Kidney epithelial cell (primary cell): ENCODE data around the gene B4GALNT3. TPM values are rescaled to one million over a fixed set of nuclear protein-coding genes. Genes with fewer than 3 reads are reported as not detected.

Experiments used
- DNase-seq: peaks from one replicate; pipeline ENCODE4 v3.0.0-alpha.2; 2010; ENCODE audit warnings: low read depth
- H3K27me3 ChIP-seq: 2 replicates; pipeline ENCODE4 v1.6.0; 2011; ENCODE audit warnings: low read length; ENCODE audit not compliant: control insufficient read depth, insufficient read depth
- H3K36me3 ChIP-seq: 2 replicates; pipeline ENCODE4 v1.5.1; 2011; ENCODE audit warnings: low read length; ENCODE audit not compliant: control insufficient read depth, insufficient read depth
- H3K4me3 ChIP-seq: 2 replicates; pipeline ENCODE4 v1.5.1; 2011; ENCODE audit warnings: low read depth, mild to moderate bottlenecking, control low read depth, low read length
- total RNA-seq: library from RNA; depleted of rRNA; stranded (reverse); fragments of >200 nt; gene quantifications from 2 replicates; pipeline ENCODE4 v1.2.3, GENCODE V29; 2015
- TF ChIP-seq, protein P1 (sequence below): IDR thresholded peaks from 2 replicates; pipeline ENCODE4 v1.5.1; 2011; ENCODE audit warnings: mild to moderate bottlenecking, moderate library complexity, low read length, control low read depth, inconsistent platforms; ENCODE audit not compliant: insufficient read depth, poor library complexity, severe bottlenecking

B4GALNT3 gene
- total RNA-seq, 1 donor from 2014 or later: 6.8 TPM

DNA sequence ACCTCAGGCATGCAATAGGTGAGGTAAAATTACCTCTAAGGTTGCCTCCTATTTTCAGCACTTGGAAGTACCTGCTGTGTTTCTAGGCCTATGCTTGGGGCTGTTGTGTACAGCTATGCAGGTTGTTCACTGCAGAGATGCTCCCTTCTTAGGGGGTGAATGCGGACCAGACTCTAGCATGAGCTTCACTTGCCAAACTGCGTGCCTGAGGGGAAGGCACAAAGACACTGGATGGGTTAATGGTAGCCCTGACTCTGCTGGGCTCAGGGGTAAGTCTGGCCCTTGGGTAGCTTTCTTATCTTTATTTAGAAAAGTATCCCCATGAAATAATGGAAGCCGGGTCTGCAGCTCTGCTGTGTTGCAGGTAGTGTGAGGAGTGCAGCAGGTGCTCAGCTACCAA is 35.7 kb downstream of the B4GALNT3 start:
- no peaks in the 10 kb centered on the region for H3K27me3 ChIP-seq
- DNase-seq: no peak
- TF ChIP-seq, protein P1, sequence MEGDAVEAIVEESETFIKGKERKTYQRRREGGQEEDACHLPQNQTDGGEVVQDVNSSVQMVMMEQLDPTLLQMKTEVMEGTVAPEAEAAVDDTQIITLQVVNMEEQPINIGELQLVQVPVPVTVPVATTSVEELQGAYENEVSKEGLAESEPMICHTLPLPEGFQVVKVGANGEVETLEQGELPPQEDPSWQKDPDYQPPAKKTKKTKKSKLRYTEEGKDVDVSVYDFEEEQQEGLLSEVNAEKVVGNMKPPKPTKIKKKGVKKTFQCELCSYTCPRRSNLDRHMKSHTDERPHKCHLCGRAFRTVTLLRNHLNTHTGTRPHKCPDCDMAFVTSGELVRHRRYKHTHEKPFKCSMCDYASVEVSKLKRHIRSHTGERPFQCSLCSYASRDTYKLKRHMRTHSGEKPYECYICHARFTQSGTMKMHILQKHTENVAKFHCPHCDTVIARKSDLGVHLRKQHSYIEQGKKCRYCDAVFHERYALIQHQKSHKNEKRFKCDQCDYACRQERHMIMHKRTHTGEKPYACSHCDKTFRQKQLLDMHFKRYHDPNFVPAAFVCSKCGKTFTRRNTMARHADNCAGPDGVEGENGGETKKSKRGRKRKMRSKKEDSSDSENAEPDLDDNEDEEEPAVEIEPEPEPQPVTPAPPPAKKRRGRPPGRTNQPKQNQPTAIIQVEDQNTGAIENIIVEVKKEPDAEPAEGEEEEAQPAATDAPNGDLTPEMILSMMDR: no peak

DNA sequence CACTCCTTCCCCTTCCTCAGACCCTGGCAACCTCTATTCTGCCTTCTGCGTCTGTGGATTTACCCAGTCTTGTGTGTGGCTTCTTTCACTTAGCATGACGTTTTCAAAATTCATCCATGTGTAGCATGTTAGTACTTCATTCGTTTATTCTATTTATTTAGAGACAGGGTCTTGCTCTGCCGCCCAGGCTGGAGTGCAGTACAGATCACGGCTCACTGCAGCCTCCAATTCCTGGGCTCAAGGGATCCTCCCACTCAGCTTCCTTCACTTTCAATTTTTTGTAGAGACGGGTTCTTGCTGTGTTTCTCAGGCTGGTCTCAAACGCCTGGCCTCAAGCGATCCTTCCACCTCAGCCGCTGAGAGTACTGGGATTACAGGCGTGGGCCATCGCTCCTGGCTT is 37.0 kb downstream of the B4GALNT3 start:
- no peaks in the 10 kb centered on the region for H3K27me3 ChIP-seq
- H3K4me3 ChIP-seq: no peak overlapping the region
- no peak for DNase-seq
- H3K36me3 ChIP-seq: no peaks in the 10 kb centered on the region
- TF ChIP-seq, protein P1: no peak

More for the DNA sequence above, 35.7 kb downstream of the B4GALNT3 start:
- Histone ChIP-seq H3K36me3 (no peaks in the 10 kb centered on the region), H3K4me3 (no peak overlapping the region)

DNA sequence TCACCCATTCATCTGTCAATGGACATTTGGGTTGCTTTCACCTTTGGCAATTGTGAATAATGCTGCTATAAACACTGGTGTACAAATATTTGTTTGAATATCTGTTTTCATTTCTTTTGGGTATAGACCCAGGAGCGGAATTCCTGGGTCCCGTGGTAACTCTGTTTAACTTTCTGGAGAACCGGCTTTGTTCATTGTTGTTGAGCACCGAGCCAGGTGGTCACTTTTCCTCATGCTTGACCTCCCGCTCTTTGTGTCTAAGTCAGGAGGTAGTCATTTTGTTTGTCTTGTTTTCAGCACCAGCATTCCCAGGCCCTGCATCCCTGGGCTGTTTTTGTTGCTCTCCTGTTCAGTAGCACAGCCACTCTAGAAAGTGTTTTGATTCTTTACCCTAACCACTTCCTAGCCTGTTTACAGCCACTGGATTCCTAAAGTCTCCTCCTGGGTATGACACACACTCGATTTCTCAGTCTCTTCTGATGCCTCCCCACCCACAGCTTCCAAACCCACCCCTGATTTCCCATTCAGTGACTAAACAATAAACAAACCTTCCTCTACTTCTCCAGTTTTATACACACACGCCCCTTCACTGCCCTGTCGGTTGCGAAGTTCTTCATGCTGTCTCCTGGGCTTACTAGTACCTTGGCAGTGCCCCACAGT is 37.9 kb downstream of the B4GALNT3 start:
- Histone ChIP-seq H3K27me3 (no peaks in the 10 kb centered on the region), H3K36me3 (no peaks in the 10 kb centered on the region), H3K4me3 (no peak overlapping the region)
- TF ChIP-seq, protein P1: no peak
- DNase-seq: no peak

DNA sequence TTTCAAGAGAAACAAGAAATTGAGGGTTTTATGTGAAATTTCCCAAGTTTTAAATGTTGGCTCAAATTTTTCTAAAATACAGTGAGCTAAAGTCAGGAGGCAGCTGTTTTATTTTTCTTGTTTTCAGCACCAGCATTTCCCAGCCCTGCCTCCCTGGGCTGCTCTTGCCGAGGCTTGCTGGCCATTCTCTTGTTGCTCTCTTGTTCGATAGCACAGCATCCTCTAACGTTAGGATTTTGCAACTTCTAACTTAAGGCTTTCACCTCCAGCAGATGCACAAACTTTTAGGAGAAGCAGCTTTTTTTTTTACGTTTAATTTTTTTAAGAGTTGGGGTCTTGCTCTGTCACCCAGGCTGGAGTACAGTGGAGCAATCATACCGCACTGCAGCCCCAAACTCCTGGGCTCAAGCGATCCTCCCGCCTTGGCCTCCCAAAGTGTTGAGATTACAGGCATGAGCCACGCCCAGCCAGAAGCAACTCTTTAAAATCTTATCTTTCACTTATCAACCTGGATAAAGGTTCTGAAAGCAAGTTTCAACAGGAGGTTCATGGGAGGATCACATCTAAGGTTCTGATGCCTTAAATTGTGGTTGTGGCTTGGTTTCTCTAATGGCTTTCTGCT is 40.2 kb downstream of the B4GALNT3 start:
- TF ChIP-seq, protein P1: no peak
- DNase-seq: no peak
- no peaks in the 10 kb centered on the region for H3K36me3 ChIP-seq
- H3K27me3 ChIP-seq: no peaks in the 10 kb centered on the region
- H3K4me3 ChIP-seq: no peak overlapping the region

DNA sequence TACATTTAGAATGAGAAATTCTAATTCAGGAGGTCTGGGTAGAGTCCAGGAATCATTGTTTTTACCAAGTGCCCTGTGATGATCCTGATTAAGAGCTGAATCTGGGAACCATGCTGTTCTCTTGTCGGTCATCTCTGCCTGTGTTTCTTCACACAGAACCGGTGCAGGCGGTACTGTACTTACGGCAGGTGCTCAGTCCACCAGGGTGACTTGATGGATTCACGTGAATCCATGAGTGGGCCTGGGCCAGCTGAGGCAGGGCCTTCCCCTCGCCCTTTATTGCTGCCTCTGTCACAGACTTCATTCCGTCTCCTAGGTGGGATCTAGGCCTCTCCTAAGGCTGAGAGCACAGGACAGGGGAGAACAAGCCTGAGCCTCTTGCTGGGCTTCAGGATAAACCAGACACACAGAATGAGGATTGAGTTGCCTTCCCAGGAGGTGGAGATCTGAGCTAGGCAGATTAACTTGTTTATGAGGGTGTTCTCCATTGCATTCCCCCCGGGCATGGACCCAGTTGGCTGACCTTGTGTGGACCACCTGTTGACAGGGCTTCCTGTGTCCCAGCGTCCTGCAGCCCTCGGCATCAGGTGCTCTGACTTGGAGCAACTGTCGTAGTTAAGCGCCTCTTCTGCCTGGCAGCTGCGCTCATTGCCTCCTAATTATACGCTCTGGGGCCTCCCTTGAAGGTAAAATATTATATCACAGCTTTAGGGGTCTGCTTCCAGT is 42.1 kb downstream of the B4GALNT3 start:
- TF ChIP-seq, protein P1: no peak
- Histone ChIP-seq H3K4me3 (no peak overlapping the region), H3K36me3 (no peaks in the 10 kb centered on the region), H3K27me3 (no peaks in the 10 kb centered on the region)
- DNase-seq: no peak
